GM12878 (cell line): ENCODE measurements around the gene GAB1.

Experiments
- POLR2A ChIP-seq: IDR thresholded peaks from 2 replicates; pipeline ENCODE4 v1.6.1; 2011; ENCODE audit warnings: low read depth, mild to moderate bottlenecking, low read length
- TAF1 ChIP-seq: IDR thresholded peaks from 2 replicates; pipeline ENCODE4 v1.6.1; 2011; ENCODE audit warnings: mild to moderate bottlenecking, low read depth, low read length, borderline replicate concordance

DNA sequence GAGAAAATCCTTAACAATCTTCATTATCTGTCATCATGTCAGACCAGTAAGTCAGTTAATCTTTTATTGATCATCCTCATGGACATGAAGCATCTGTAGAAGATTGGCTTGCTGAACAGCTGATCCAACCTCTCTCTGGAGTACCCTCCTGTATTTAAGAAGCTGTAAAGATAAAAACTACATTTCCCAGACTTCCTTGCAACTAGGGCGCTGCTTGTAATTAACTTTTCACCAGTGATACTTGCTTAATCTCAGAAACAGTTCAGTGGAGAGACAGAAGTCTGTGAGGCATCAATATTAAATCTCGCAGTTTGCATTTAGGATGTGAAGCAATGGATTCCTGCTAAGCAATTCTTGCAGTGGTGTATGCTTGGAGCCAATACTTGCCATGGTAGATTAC, 140.8 kb downstream of the GAB1 start:
- no peak for TF ChIP-seq POLR2A
- no peak for TF ChIP-seq TAF1
